Measurements from ENCODE around the gene FUNDC2.
A peak's percentile ranks its signal among the peaks of the same experiment; 100 is the strongest.

Gene FUNDC2

GRCh38 chrX:155023907-155024833 is 2.5 kb upstream of the FUNDC2 start:
- Histone ChIP-seq H3K4me2 (ENCODE audit: low read depth, low read length) (no peak overlapping the region), H3K9ac (ENCODE audit: low read length) (no peak overlapping the region), H3K9me2 (replicated peaks; ENCODE audit: insufficient read depth, low read length) (no peaks in the 10 kb centered on the region), H3K9me3 (replicated peaks; ENCODE audit: insufficient read depth, low read length) (no peaks in the 10 kb centered on the region), H3K4me1 (ENCODE audit: low read length) (no peaks in the 10 kb centered on the region), H3K4me3 (ENCODE audit: low read length) (no peak overlapping the region), H3F3A (ENCODE audit: insufficient read depth, low read length) (peaks cover 12% of the 10 kb centered on the region; the same call in 1 of the 2 replicates), H4K20me1 (ENCODE audit: insufficient read depth, low read length) (no peaks in the 10 kb centered on the region), H3K27ac (ENCODE audit: low read length) (no peak overlapping the region), H2AFZ (ENCODE audit: low read length) (no peak overlapping the region), H3K36me3 (replicated peaks; ENCODE audit: insufficient read depth, low read length) (no peaks in the 10 kb centered on the region), H3K27me3 (replicated peaks; ENCODE audit: insufficient read depth, low read length) (no peaks in the 10 kb centered on the region), H3K79me2 (ENCODE audit: low read length) (peaks cover 13% of the 10 kb centered on the region)
- TF ChIP-seq EZH2 (optimal IDR thresholded peaks at IDR 0.05; ENCODE audit: low read depth, low read length), result no peak
- no peak for TF ChIP-seq EZH2phosphoT487 (IDR thresholded peaks at IDR 0.05; ENCODE audit: low read length)
- TF ChIP-seq CTCF (IDR thresholded peaks at IDR 0.05; ENCODE audit: low read length), result no peak
- no peak for DNase-seq

- no peak for TF ChIP-seq CTCF (IDR thresholded peaks at IDR 0.05; ENCODE audit: low read length)
- TF ChIP-seq EZH2phosphoT487 (IDR thresholded peaks at IDR 0.05; ENCODE audit: low read length), result no peak
- no peak for TF ChIP-seq EZH2 (optimal IDR thresholded peaks at IDR 0.05; ENCODE audit: low read depth, low read length)
- Histone ChIP-seq H3K4me3 (ENCODE audit: low read length) (peak overlapping the region; percentile 47), H3K27me3 (replicated peaks; ENCODE audit: insufficient read depth, low read length) (no peaks in the 10 kb centered on the region), H3K27ac (ENCODE audit: low read length) (peak overlapping the region; percentile 94; the same call in 1 of the 2 replicates), H2AFZ (ENCODE audit: low read length) (peak overlapping the region; percentile 40; the same call in 1 of the 2 replicates), H3F3A (ENCODE audit: insufficient read depth, low read length) (peaks cover 12% of the 10 kb centered on the region; the same call in 1 of the 2 replicates), H3K9me2 (replicated peaks; ENCODE audit: insufficient read depth, low read length) (no peaks in the 10 kb centered on the region), H3K36me3 (replicated peaks; ENCODE audit: insufficient read depth, low read length) (no peaks in the 10 kb centered on the region), H3K79me2 (ENCODE audit: low read length) (peaks cover 29% of the 10 kb centered on the region), H3K4me1 (ENCODE audit: low read length) (no peaks in the 10 kb centered on the region), H3K9ac (ENCODE audit: low read length) (peak overlapping the region; percentile 47; the same call in 1 of the 2 replicates), H3K4me2 (ENCODE audit: low read depth, low read length) (peak overlapping the region; percentile 39; the same call in 1 of the 2 replicates), H3K9me3 (replicated peaks; ENCODE audit: insufficient read depth, low read length) (no peaks in the 10 kb centered on the region), H4K20me1 (ENCODE audit: insufficient read depth, low read length) (no peaks in the 10 kb centered on the region)
- DNase-seq, result no peak
These were observed 271 bp upstream of the FUNDC2 start for GRCh38 chrX:155026420-155026726.

GRCh38 chrX:155027509-155028066 is 944 bp downstream of the FUNDC2 start:
- no peaks in the 10 kb centered on the region for H3K36me3 ChIP-seq (replicated peaks; ENCODE audit: insufficient read depth, low read length)
- TF ChIP-seq CTCF (IDR thresholded peaks at IDR 0.05; ENCODE audit: low read length), result no peak
- TF ChIP-seq EZH2 (optimal IDR thresholded peaks at IDR 0.05; ENCODE audit: low read depth, low read length), result no peak
- TF ChIP-seq EZH2phosphoT487 (IDR thresholded peaks at IDR 0.05; ENCODE audit: low read length), result no peak
- peak overlapping the region; percentile 94 for H3K27ac ChIP-seq (ENCODE audit: low read length)
- H3K27me3 ChIP-seq (replicated peaks; ENCODE audit: insufficient read depth, low read length), result no peaks in the 10 kb centered on the region
- H3K9me2 ChIP-seq (replicated peaks; ENCODE audit: insufficient read depth, low read length), result no peaks in the 10 kb centered on the region
- no peaks in the 10 kb centered on the region for H3K4me1 ChIP-seq (ENCODE audit: low read length)
- peaks cover 12% of the 10 kb centered on the region; the same call in 1 of the 2 replicates for H3F3A ChIP-seq (ENCODE audit: insufficient read depth, low read length)
- peak overlapping the region; percentile 86 for H3K4me3 ChIP-seq (ENCODE audit: low read length)
- H3K9me3 ChIP-seq (replicated peaks; ENCODE audit: insufficient read depth, low read length), result no peaks in the 10 kb centered on the region
- no peaks in the 10 kb centered on the region for H4K20me1 ChIP-seq (ENCODE audit: insufficient read depth, low read length)
- peak overlapping the region; percentile 70 for H3K4me2 ChIP-seq (ENCODE audit: low read depth, low read length)
- peak; percentile 34 for DNase-seq
- H2AFZ ChIP-seq (ENCODE audit: low read length), result peak overlapping the region; percentile 61
- H3K9ac ChIP-seq (ENCODE audit: low read length), result peak overlapping the region; percentile 88
- H3K79me2 ChIP-seq (ENCODE audit: low read length), result peaks cover 34% of the 10 kb centered on the region
